HepG2 (cell line): Measurements from ENCODE around the gene ACTR3. TPM values are rescaled to one million over a fixed set of nuclear protein-coding genes. Genes with fewer than 3 reads are reported as not detected.
A peak's percentile ranks its signal among the peaks of the same experiment; 100 is the strongest.

Experiments
- HMG20A ChIP-seq: IDR thresholded peaks from 2 replicates; pipeline ENCODE4 v1.6.1; 2016; ENCODE audit warnings: borderline replicate concordance
- KLF12 ChIP-seq: sonication (generic); formaldehyde crosslinking; IDR thresholded peaks from 2 replicates; pipeline ENCODE4 v1.4.0; 2020; ENCODE audit warnings: missing genetic modification reagents, borderline replicate concordance
- MTA1 ChIP-seq: sonication (generic); formaldehyde crosslinking; IDR thresholded peaks from 2 replicates; pipeline ENCODE4 v1.4.0; 2020; ENCODE audit warnings: missing genetic modification reagents, mild to moderate bottlenecking, borderline replicate concordance
- MYNN ChIP-seq: sonication (generic); formaldehyde crosslinking; IDR thresholded peaks from 2 replicates; pipeline ENCODE4 v1.4.0; 2020; ENCODE audit warnings: mild to moderate bottlenecking, low read depth, missing genetic modification reagents
- NFYB ChIP-seq: sonication (generic); formaldehyde crosslinking; IDR thresholded peaks from 2 replicates; pipeline ENCODE4 v1.4.0; 2020; ENCODE audit warnings: missing genetic modification reagents
- POLR2AphosphoS5 ChIP-seq: IDR thresholded peaks from 2 replicates; pipeline ENCODE4 v1.6.1; 2012; ENCODE audit warnings: low read depth, low read length
- RARG ChIP-seq: sonication (generic); formaldehyde crosslinking; IDR thresholded peaks from 2 replicates; pipeline ENCODE4 v1.4.0; 2020; ENCODE audit warnings: low read depth, mild to moderate bottlenecking, missing genetic modification reagents
- SRF ChIP-seq: IDR thresholded peaks from 2 replicates; pipeline ENCODE4 v1.6.1; 2011; ENCODE audit warnings: mild to moderate bottlenecking, low read depth, low read length, moderate library complexity
- SRY ChIP-seq: sonication (generic); formaldehyde crosslinking; IDR thresholded peaks from 2 replicates; pipeline ENCODE4 v1.8.0; 2022; ENCODE audit warnings: mild to moderate bottlenecking, missing genetic modification reagents
- SYNCRIP ChIP-seq: fragments of 200-400 bp; formaldehyde crosslinking; IDR thresholded peaks from 2 replicates; pipeline ENCODE4 v1.6.1; 2018; ENCODE audit warnings: mild to moderate bottlenecking, low read depth, low read length; ENCODE audit not compliant: insufficient read depth
- TOPORS ChIP-seq: sonication (generic); formaldehyde crosslinking; IDR thresholded peaks from 2 replicates; pipeline ENCODE4 v1.8.0; 2023; ENCODE audit warnings: mild to moderate bottlenecking, missing genetic modification reagents
- ZBTB7A ChIP-seq: sonication (generic); formaldehyde crosslinking; IDR thresholded peaks from 2 replicates; pipeline ENCODE4 v1.8.0; 2022; ENCODE audit warnings: mild to moderate bottlenecking, missing genetic modification reagents
- ZNF18 ChIP-seq: sonication (generic); formaldehyde crosslinking; IDR thresholded peaks from 2 replicates; pipeline ENCODE4 v1.8.0; 2022; ENCODE audit warnings: mild to moderate bottlenecking, missing genetic modification reagents; ENCODE audit not compliant: insufficient replicate concordance
- ZNF547 ChIP-seq: sonication (generic); formaldehyde crosslinking; IDR thresholded peaks from 2 replicates; pipeline ENCODE4 v1.5.1; 2020; ENCODE audit warnings: mild to moderate bottlenecking, missing genetic modification reagents
- ZNF576 ChIP-seq: sonication (generic); formaldehyde crosslinking; IDR thresholded peaks from 2 replicates; pipeline ENCODE4 v1.4.0; 2020; ENCODE audit warnings: mild to moderate bottlenecking, missing genetic modification reagents
- ZNF839 ChIP-seq: sonication (generic); formaldehyde crosslinking; IDR thresholded peaks from 2 replicates; pipeline ENCODE4 v1.4.0; 2020; ENCODE audit warnings: missing genetic modification reagents, mild to moderate bottlenecking, borderline replicate concordance
- polyA plus RNA-seq, 8 experiments: library from polyadenylated mRNA; depleted of rRNA in 3 of 8; stranded (reverse) in 7 of 8; unstranded in 1 of 8; fragments of >200 nt; fragmentation: Illumina TruSeq in 4 of 8; extraction: Trizol in 4 of 8; gene quantifications; 2 replicates each; pipeline versions ENCODE4 v1.2.1 to v1.2.3, GENCODE V29; 2011 to 2016; ENCODE audit warnings: low read depth in 4 of 8, missing spikeins in 1 of 8, mixed read lengths in 1 of 8; ENCODE audit not compliant: insufficient read depth in 1 of 8
- total RNA-seq, 5 experiments: library from RNA; depleted of rRNA; stranded (reverse); fragments of >200 nt; fragmentation: Illumina TruSeq; extraction: Trizol; gene quantifications; 2 replicates each; pipeline ENCODE4 v1.2.3, GENCODE V29; 2016; ENCODE audit warnings: low read depth in 1 of 5
- TF ChIP-seq, protein P1 (sequence below): fragments of 450-650 bp; IDR thresholded peaks from 2 replicates; pipeline ENCODE4 v1.6.1; 2016
- TF ChIP-seq, protein P2 (sequence below): sonication (generic); formaldehyde crosslinking; IDR thresholded peaks from 2 replicates; pipeline ENCODE4 v1.9.0; 2022; ENCODE audit warnings: missing genetic modification reagents, mild to moderate bottlenecking, borderline replicate concordance
- TF ChIP-seq, protein P3 (sequence below): sonication (generic); formaldehyde crosslinking; IDR thresholded peaks from 2 replicates; pipeline ENCODE4 v1.4.0; 2020; ENCODE audit warnings: mild to moderate bottlenecking, missing genetic modification reagents

ACTR3 gene
- total and polyA plus RNA-seq, 2 of the 13 experiments (the other 11 are each of a cell fraction or from before 2014, with no cell fraction given) = 123 to 225 TPM

- TF ChIP-seq, protein P1, sequence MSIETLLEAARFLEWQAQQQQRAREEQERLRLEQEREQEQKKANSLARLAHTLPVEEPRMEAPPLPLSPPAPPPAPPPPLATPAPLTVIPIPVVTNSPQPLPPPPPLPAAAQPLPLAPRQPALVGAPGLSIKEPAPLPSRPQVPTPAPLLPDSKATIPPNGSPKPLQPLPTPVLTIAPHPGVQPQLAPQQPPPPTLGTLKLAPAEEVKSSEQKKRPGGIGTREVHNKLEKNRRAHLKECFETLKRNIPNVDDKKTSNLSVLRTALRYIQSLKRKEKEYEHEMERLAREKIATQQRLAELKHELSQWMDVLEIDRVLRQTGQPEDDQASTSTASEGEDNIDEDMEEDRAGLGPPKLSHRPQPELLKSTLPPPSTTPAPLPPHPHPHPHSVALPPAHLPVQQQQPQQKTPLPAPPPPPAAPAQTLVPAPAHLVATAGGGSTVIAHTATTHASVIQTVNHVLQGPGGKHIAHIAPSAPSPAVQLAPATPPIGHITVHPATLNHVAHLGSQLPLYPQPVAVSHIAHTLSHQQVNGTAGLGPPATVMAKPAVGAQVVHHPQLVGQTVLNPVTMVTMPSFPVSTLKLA = no peak
- TF ChIP-seq SRY (CRISPR knock-in tag) (no peak), TOPORS (CRISPR knock-in tag) (no peak), RARG (CRISPR knock-in tag) (no peak; the same call in 1 of the 2 replicates), MYNN (CRISPR knock-in tag) (no peak), ZNF547 (no peak; the same call in 1 of the 2 replicates), SYNCRIP (no peak), POLR2AphosphoS5 (peak; percentile 71), HMG20A (CRISPR knock-in tag) (no peak), ZNF839 (CRISPR knock-in tag) (no peak), SRF (no peak), MTA1 (CRISPR knock-in tag) (no peak), NFYB (CRISPR knock-in tag) (no peak), ZBTB7A (peak; percentile 7; the same call in 1 of the 2 replicates), KLF12 (no peak), ZNF18 (CRISPR knock-in tag) (no peak), ZNF576 (no peak)
- TF ChIP-seq, protein P2, sequence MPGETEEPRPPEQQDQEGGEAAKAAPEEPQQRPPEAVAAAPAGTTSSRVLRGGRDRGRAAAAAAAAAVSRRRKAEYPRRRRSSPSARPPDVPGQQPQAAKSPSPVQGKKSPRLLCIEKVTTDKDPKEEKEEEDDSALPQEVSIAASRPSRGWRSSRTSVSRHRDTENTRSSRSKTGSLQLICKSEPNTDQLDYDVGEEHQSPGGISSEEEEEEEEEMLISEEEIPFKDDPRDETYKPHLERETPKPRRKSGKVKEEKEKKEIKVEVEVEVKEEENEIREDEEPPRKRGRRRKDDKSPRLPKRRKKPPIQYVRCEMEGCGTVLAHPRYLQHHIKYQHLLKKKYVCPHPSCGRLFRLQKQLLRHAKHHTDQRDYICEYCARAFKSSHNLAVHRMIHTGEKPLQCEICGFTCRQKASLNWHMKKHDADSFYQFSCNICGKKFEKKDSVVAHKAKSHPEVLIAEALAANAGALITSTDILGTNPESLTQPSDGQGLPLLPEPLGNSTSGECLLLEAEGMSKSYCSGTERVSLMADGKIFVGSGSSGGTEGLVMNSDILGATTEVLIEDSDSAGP (CRISPR knock-in tag) = peak; percentile 45; the same call in 1 of the 2 replicates
- TF ChIP-seq, protein P3, sequence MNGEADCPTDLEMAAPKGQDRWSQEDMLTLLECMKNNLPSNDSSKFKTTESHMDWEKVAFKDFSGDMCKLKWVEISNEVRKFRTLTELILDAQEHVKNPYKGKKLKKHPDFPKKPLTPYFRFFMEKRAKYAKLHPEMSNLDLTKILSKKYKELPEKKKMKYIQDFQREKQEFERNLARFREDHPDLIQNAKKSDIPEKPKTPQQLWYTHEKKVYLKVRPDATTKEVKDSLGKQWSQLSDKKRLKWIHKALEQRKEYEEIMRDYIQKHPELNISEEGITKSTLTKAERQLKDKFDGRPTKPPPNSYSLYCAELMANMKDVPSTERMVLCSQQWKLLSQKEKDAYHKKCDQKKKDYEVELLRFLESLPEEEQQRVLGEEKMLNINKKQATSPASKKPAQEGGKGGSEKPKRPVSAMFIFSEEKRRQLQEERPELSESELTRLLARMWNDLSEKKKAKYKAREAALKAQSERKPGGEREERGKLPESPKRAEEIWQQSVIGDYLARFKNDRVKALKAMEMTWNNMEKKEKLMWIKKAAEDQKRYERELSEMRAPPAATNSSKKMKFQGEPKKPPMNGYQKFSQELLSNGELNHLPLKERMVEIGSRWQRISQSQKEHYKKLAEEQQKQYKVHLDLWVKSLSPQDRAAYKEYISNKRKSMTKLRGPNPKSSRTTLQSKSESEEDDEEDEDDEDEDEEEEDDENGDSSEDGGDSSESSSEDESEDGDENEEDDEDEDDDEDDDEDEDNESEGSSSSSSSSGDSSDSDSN (CRISPR knock-in tag) = no peak
Observed at GRCh38 chr2:113977060-113977659, 87.3 kb downstream of the ACTR3 start (continued).
